ENCODE results near the gene CHIC2.
A peak's percentile ranks its signal among the peaks of the same experiment; 100 is the strongest.
"Not testable (repeated sequence)": the region's sequence is repeated elsewhere in the genome, so short reads cannot be mapped to it uniquely, and the experiment has no call there.

Gene CHIC2

GRCh38 chr4:54063229-54063628 is 1.2 kb downstream of the CHIC2 start:
- peak overlapping the region; percentile 97 for H3K4me3 ChIP-seq (ENCODE audit: low read depth, low read length)
- no peak for DNase-seq (ENCODE audit: low read depth)

- DNase-seq (ENCODE audit: low read depth), result no peak
- H3K4me3 ChIP-seq (ENCODE audit: low read depth, low read length), result peak overlapping the region; percentile 97
Measured at GRCh38 chr4:54062392-54062791, 2.0 kb downstream of the CHIC2 start.

- DNase-seq (ENCODE audit: low read depth), result no peak
- peak overlapping the region; percentile 97 for H3K4me3 ChIP-seq (ENCODE audit: low read depth, low read length)
Measured at GRCh38 chr4:54061873-54062272, 2.5 kb downstream of the CHIC2 start.

- H3K4me3 ChIP-seq (ENCODE audit: low read depth, low read length), result peak overlapping the region; percentile 97
- DNase-seq (ENCODE audit: low read depth), result no peak
Measured at GRCh38 chr4:54061067-54061466, 3.3 kb downstream of the CHIC2 start.

GRCh38 chr4:54060116-54060515 is 4.3 kb downstream of the CHIC2 start:
- no peak overlapping the region for H3K4me3 ChIP-seq (ENCODE audit: low read depth, low read length)
- DNase-seq (ENCODE audit: low read depth), result no peak

GRCh38 chr4:54058171-54058570 is 6.2 kb downstream of the CHIC2 start:
- no peak for DNase-seq (ENCODE audit: low read depth)
- H3K4me3 ChIP-seq (ENCODE audit: low read depth, low read length), result no peak overlapping the region

- no peak for DNase-seq (ENCODE audit: low read depth)
- H3K4me3 ChIP-seq (ENCODE audit: low read depth, low read length), result no peak overlapping the region
Measured at GRCh38 chr4:54056360-54056759, 8.0 kb downstream of the CHIC2 start.

- DNase-seq (ENCODE audit: low read depth), result no peak
- H3K4me3 ChIP-seq (ENCODE audit: low read depth, low read length), result no peak overlapping the region
Measured at GRCh38 chr4:54055494-54055893, 8.9 kb downstream of the CHIC2 start.

GRCh38 chr4:54054501-54054900 is 9.9 kb downstream of the CHIC2 start:
- no peak overlapping the region for H3K4me3 ChIP-seq (ENCODE audit: low read depth, low read length)
- DNase-seq (ENCODE audit: low read depth), result no peak

GRCh38 chr4:54053322-54053721 is 11.1 kb downstream of the CHIC2 start:
- DNase-seq (ENCODE audit: low read depth); H3K4me3 ChIP-seq (ENCODE audit: low read depth, low read length): not testable (repeated sequence)

- no peak overlapping the region for H3K4me3 ChIP-seq (ENCODE audit: low read depth, low read length)
- DNase-seq (ENCODE audit: low read depth), result no peak
Measured at GRCh38 chr4:54050214-54050904, 14.0 kb downstream of the CHIC2 start.

GRCh38 chr4:54043630-54044029 is 20.8 kb downstream of the CHIC2 start:
- DNase-seq (ENCODE audit: low read depth); H3K4me3 ChIP-seq (ENCODE audit: low read depth, low read length): not testable (repeated sequence)

- H3K4me3 ChIP-seq (ENCODE audit: low read depth, low read length), result no peak overlapping the region
- DNase-seq (ENCODE audit: low read depth), result no peak
Measured at GRCh38 chr4:54041933-54042332, 22.5 kb downstream of the CHIC2 start.

- H3K4me3 ChIP-seq (ENCODE audit: low read depth, low read length), result no peak overlapping the region
- DNase-seq (ENCODE audit: low read depth), result no peak
Measured at GRCh38 chr4:54041100-54041499, 23.3 kb downstream of the CHIC2 start.

- no peak for DNase-seq (ENCODE audit: low read depth)
- H3K4me3 ChIP-seq (ENCODE audit: low read depth, low read length), result no peak overlapping the region
Measured at GRCh38 chr4:54038056-54038455, 26.3 kb downstream of the CHIC2 start.

- DNase-seq (ENCODE audit: low read depth), result no peak
Measured at GRCh38 chr4:54036184-54036583, 28.2 kb downstream of the CHIC2 start.

GRCh38 chr4:54032558-54033135 is 31.8 kb downstream of the CHIC2 start:
- no peak for DNase-seq (ENCODE audit: low read depth)

More at GRCh38 chr4:54036184-54036583, 28.2 kb downstream of the CHIC2 start:
- no peak overlapping the region for H3K4me3 ChIP-seq (ENCODE audit: low read depth, low read length)

GRCh38 chr4:54027311-54027710 is 37.1 kb downstream of the CHIC2 start:
- no peak for DNase-seq (ENCODE audit: low read depth)
- no peak overlapping the region for H3K4me3 ChIP-seq (ENCODE audit: low read depth, low read length)

More at GRCh38 chr4:54032558-54033135, 31.8 kb downstream of the CHIC2 start:
- no peak overlapping the region for H3K4me3 ChIP-seq (ENCODE audit: low read depth, low read length)

GRCh38 chr4:54025582-54025981 is 38.8 kb downstream of the CHIC2 start:
- no peak overlapping the region for H3K4me3 ChIP-seq (ENCODE audit: low read depth, low read length)
- no peak for DNase-seq (ENCODE audit: low read depth)

- H3K4me3 ChIP-seq (ENCODE audit: low read depth, low read length); DNase-seq (ENCODE audit: low read depth): not testable (repeated sequence)
Measured at GRCh38 chr4:54023019-54023418, 41.4 kb downstream of the CHIC2 start.

- no peak for DNase-seq (ENCODE audit: low read depth)
- H3K4me3 ChIP-seq (ENCODE audit: low read depth, low read length), result no peak overlapping the region
Measured at GRCh38 chr4:54017974-54018373, 46.4 kb downstream of the CHIC2 start.
